DOHH2 (cell line): ENCODE measurements around the gene CLHC1.
"Not testable (repeated sequence)": the region's sequence is repeated elsewhere in the genome, so short reads cannot be mapped to it uniquely, and the experiment has no call there.

ENCODE experiments used
- H3F3A ChIP-seq: fragments of 200-600 bp; sonication (generic), shearing (Covaris generic); 2 replicates; pipeline ENCODE4 v1.6.0; 2016; ENCODE audit warnings: antibody characterized with exemption, mild to moderate bottlenecking; ENCODE audit not compliant: control insufficient read depth, insufficient read depth
- H3K27ac ChIP-seq: fragments of 200-600 bp; sonication (generic); 2 replicates; pipeline ENCODE4 v1.5.1; 2014; ENCODE audit warnings: low read depth, mild to moderate bottlenecking, low read length, moderate library complexity
- H3K27me3 ChIP-seq: fragments of 200-600 bp; sonication (generic); 2 replicates; pipeline ENCODE4 v1.6.1; 2014; ENCODE audit warnings: mild to moderate bottlenecking, low read length, mixed read lengths; ENCODE audit not compliant: control insufficient read depth
- H3K36me3 ChIP-seq: fragments of 200-600 bp; sonication (generic); 2 replicates; pipeline ENCODE4 v1.6.1; 2014; ENCODE audit warnings: mild to moderate bottlenecking, low read length, moderate library complexity, mixed read lengths; ENCODE audit not compliant: control insufficient read depth
- H3K4me1 ChIP-seq: fragments of 200-600 bp; sonication (generic); 2 replicates; pipeline ENCODE4 v1.6.1; 2014; ENCODE audit warnings: mild to moderate bottlenecking, low read length, mixed read lengths; ENCODE audit not compliant: control insufficient read depth
- H3K4me2 ChIP-seq: fragments of 200-600 bp; sonication (generic); 2 replicates; pipeline ENCODE4 v1.6.0; 2014; ENCODE audit warnings: mild to moderate bottlenecking, low read length, moderate library complexity
- H3K4me3 ChIP-seq: fragments of 200-600 bp; sonication (generic); 2 replicates; pipeline ENCODE4 v1.5.1; 2014; ENCODE audit warnings: mild to moderate bottlenecking, low read length, mixed read lengths
- H3K79me2 ChIP-seq: fragments of 200-600 bp; sonication (generic); 2 replicates; pipeline ENCODE4 v1.6.1; 2014; ENCODE audit warnings: mild to moderate bottlenecking, low read length, mixed read lengths; ENCODE audit not compliant: control insufficient read depth
- H3K9me2 ChIP-seq: fragments of 200-600 bp; sonication (generic); replicated peaks from 2 replicates; pipeline ENCODE4 v1.6.1; 2014; ENCODE audit warnings: mild to moderate bottlenecking, low read length, mixed read lengths; ENCODE audit not compliant: control insufficient read depth
- H3K9me3 ChIP-seq: fragments of 200-600 bp; sonication (generic); 2 replicates; pipeline ENCODE4 v1.6.1; 2014; ENCODE audit warnings: antibody characterized with exemption, low read length, mixed read lengths; ENCODE audit not compliant: control insufficient read depth, insufficient read depth
- H4K20me1 ChIP-seq: fragments of 200-600 bp; sonication (generic); 2 replicates; pipeline ENCODE4 v1.6.0; 2014; ENCODE audit warnings: low read depth, mild to moderate bottlenecking, antibody characterized with exemption, low read length, moderate library complexity; ENCODE audit not compliant: control insufficient read depth, insufficient read depth
- EZH2phosphoT487 ChIP-seq: fragments of 200-600 bp; sonication (generic); IDR thresholded peaks from 2 replicates; pipeline ENCODE4 v1.6.1; 2017; ENCODE audit warnings: borderline replicate concordance, mild to moderate bottlenecking, antibody characterized with exemption, low read length, moderate library complexity, mixed read lengths
- TF ChIP-seq, protein P1 (sequence below): fragments of 200-600 bp; sonication (generic); IDR thresholded peaks from one replicate; pipeline ENCODE4 v1.5.1; 2014; ENCODE audit warnings: antibody characterized with exemption, mild to moderate bottlenecking, low read depth, low read length; ENCODE audit not compliant: poor library complexity, severe bottlenecking

The CLHC1 gene

GRCh38 chr2:55144922-55145820 is 86.9 kb downstream of the CLHC1 start:
- Histone ChIP-seq H3K4me2 (no peak overlapping the region), H3K9me3 (no peaks in the 10 kb centered on the region), H3K27ac (no peak overlapping the region), H3K4me1 (no peaks in the 10 kb centered on the region), H3K4me3 (no peak overlapping the region), H3K27me3 (no peaks in the 10 kb centered on the region), H3K36me3 (no peaks in the 10 kb centered on the region), H3F3A (no peaks in the 10 kb centered on the region), H3K79me2 (no peaks in the 10 kb centered on the region), H3K9me2 (no peaks in the 10 kb centered on the region; the same call in 1 of the 2 replicates), H4K20me1 (no peaks in the 10 kb centered on the region)
- no peak for TF ChIP-seq EZH2phosphoT487
- TF ChIP-seq, protein P1, sequence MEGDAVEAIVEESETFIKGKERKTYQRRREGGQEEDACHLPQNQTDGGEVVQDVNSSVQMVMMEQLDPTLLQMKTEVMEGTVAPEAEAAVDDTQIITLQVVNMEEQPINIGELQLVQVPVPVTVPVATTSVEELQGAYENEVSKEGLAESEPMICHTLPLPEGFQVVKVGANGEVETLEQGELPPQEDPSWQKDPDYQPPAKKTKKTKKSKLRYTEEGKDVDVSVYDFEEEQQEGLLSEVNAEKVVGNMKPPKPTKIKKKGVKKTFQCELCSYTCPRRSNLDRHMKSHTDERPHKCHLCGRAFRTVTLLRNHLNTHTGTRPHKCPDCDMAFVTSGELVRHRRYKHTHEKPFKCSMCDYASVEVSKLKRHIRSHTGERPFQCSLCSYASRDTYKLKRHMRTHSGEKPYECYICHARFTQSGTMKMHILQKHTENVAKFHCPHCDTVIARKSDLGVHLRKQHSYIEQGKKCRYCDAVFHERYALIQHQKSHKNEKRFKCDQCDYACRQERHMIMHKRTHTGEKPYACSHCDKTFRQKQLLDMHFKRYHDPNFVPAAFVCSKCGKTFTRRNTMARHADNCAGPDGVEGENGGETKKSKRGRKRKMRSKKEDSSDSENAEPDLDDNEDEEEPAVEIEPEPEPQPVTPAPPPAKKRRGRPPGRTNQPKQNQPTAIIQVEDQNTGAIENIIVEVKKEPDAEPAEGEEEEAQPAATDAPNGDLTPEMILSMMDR, result no peak

GRCh38 chr2:55143706-55144105 is 88.4 kb downstream of the CLHC1 start:
- not testable (repeated sequence) for H3F3A ChIP-seq

DNA sequence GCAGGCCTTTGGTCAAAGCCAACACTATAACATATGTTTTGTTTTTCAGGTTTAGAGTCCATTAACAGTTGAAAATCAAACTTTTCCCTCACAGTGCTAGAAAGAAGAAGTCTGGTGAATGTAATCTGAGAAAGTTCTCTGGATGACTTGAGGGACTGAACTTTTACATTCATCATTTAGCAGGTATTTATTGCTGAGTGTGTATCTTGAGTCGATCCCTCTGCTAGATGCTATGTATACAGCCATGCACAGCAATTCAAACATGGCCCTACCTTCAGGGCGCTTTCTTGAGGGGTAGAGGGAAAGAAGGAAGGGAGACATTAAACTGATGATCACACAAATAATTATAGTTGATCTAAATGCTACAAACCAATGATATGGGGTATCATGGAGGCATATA is 89.6 kb downstream of the CLHC1 start:
- Histone ChIP-seq H3K4me1 (no peaks in the 10 kb centered on the region), H3K9me2 (no peaks in the 10 kb centered on the region; the same call in 1 of the 2 replicates), H4K20me1 (no peaks in the 10 kb centered on the region), H3F3A (no peaks in the 10 kb centered on the region), H3K27ac (no peak overlapping the region), H3K4me3 (no peak overlapping the region), H3K9me3 (no peaks in the 10 kb centered on the region), H3K79me2 (no peaks in the 10 kb centered on the region), H3K4me2 (no peak overlapping the region), H3K27me3 (no peaks in the 10 kb centered on the region), H3K36me3 (no peaks in the 10 kb centered on the region)
- no peak for TF ChIP-seq EZH2phosphoT487
- TF ChIP-seq, protein P1, result no peak

More at GRCh38 chr2:55143706-55144105, 88.4 kb downstream of the CLHC1 start:
- not testable (repeated sequence) for H3K27ac ChIP-seq, H3K79me2 ChIP-seq, H4K20me1 ChIP-seq, H3K36me3 ChIP-seq, H3K9me3 ChIP-seq, H3K27me3 ChIP-seq, H3K9me2 ChIP-seq, H3K4me2 ChIP-seq, H3K4me3 ChIP-seq, H3K4me1 ChIP-seq

DNA sequence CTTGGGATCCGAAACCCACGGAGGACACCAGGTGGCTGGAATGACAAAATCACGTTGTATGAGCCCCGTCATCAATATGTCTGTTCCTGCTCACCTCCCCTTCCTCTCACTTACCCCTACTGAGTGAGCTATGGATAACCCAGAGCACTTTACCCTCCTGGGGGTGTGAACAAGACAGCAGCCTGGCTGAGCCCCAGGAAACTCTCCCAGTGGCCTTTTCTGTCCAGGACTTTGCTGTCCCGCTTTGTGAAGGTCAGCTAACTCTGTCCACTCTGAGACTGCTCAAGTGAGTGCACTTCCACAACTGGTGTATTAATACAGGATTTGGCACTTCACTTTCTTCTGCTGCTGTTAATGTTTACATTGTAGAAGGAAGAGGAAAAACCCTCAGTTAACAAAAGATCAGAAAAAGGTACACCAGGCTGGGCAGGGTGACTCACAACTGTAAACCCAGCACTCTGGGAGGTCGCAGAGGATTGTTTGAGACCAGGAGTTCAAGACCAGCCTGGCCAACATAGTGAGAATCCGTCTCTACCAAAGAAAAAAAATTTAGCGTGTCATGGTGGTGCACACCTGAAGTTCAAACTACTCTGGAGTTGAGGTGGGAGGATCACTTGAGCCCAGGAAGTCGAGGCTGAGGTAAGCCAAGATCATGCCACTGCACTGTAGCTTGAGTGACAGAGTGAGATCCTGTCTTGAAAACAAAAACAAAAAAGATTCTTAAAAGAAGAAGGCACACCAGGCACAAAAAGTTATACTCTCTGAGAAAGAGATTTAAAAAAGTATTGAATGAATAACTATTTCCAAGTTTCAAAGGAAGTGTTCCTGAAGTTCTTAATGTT is 90.3 kb downstream of the CLHC1 start:
- H3K36me3 ChIP-seq, result no peaks in the 10 kb centered on the region
- no peaks in the 10 kb centered on the region; the same call in 1 of the 2 replicates for H3K9me2 ChIP-seq
- no peaks in the 10 kb centered on the region for H3K27me3 ChIP-seq
- H4K20me1 ChIP-seq, result no peaks in the 10 kb centered on the region
- H3K27ac ChIP-seq, result no peak overlapping the region
- no peak overlapping the region for H3K4me2 ChIP-seq
- H3K4me1 ChIP-seq, result peaks cover 4% of the 10 kb centered on the region; the same call in 1 of the 2 replicates
- H3K9me3 ChIP-seq, result no peaks in the 10 kb centered on the region
- no peaks in the 10 kb centered on the region for H3F3A ChIP-seq
- H3K79me2 ChIP-seq, result no peaks in the 10 kb centered on the region
- TF ChIP-seq EZH2phosphoT487, result no peak
- TF ChIP-seq, protein P1, result no peak
- no peak overlapping the region for H3K4me3 ChIP-seq
